Left ventricle myocardium inferior (tissue), 1 donor: ENCODE data around the gene OR4B1. TPM values are rescaled to one million over a fixed set of nuclear protein-coding genes. Genes with fewer than 3 reads are reported as not detected.

Experiments
- DNase-seq: peaks from one replicate; pipeline ENCODE4 v3.0.0-alpha.2; 2020
- H3K27ac ChIP-seq: fragments of 200-600 bp; replicated peaks from 2 replicates; pipeline ENCODE4 v1.8.0; 2021
- H3K27me3 ChIP-seq: fragments of 200-600 bp; 2 replicates; pipeline ENCODE4 v1.8.0; 2021; ENCODE audit warnings: low read depth
- H3K36me3 ChIP-seq: fragments of 200-600 bp; 2 replicates; pipeline ENCODE4 v1.8.0; 2021
- H3K4me1 ChIP-seq: fragments of 200-600 bp; 2 replicates; pipeline ENCODE4 v1.8.0; 2021
- H3K4me3 ChIP-seq: fragments of 200-600 bp; 2 replicates; pipeline ENCODE4 v1.8.0; 2021; ENCODE audit warnings: mild to moderate bottlenecking, moderate library complexity
- H3K9me3 ChIP-seq: fragments of 200-600 bp; replicated peaks from 2 replicates; pipeline ENCODE4 v1.8.0; 2021
- CTCF ChIP-seq: fragments of 200-600 bp; IDR thresholded peaks from 2 replicates; pipeline ENCODE4 v1.8.0; 2021; ENCODE audit warnings: antibody characterized with exemption, mild to moderate bottlenecking, borderline replicate concordance
- intact Hi-C: fragments of 100-400 bp; cut with micrococcal nuclease; formaldehyde crosslinking; loops from one replicate; pipeline ENCODE4 v1.11.0; 2022
- total RNA-seq: library from RNA; stranded (reverse); fragmentation: NEBNext Ultra II Directional; extraction: Animal tissue kit (Norgen Biotek cat#: 25700); gene quantifications from one replicate; pipeline ENCODE4 v1.2.1, GENCODE V29; 2021
- donor health status: DM: no; HTN: yes; CAD: no; lungs with severe emphysema.

The OR4B1 gene
- total RNA-seq, 1 donor from 2014 or later, result not detected

GRCh38 chr11:48263423-48263911 lies 46.9 kb downstream of the OR4B1 start, which contains the start of gene OR4X1:
Gene OR4X1, plus strand, starts transcription at chr11:48263861. Its CDS starts 0 bp downstream, at chr11:48263861.
- Histone ChIP-seq H3K4me3 (no peak within 1 kb of the TSS), H3K9me3 (peaks cover 11% of the 10 kb centered on the region), H3K36me3 (no peaks in the 10 kb centered on the region), H3K4me1 (no peaks in the 10 kb centered on the region), H3K27ac (no peak within 1 kb of the TSS), H3K27me3 (no peaks in the 10 kb centered on the region)
- intact Hi-C loops, result no loop called here
- no peak for TF ChIP-seq CTCF
- no peak for DNase-seq

Other genes starting within 250 kb of the OR4B1 start
- gene PTPRJ, start 236.3 kb upstream of the OR4B1 start, total RNA-seq, result 6.8 TPM
- gene OR4X2, start 28.3 kb downstream of the OR4B1 start, total RNA-seq, result not detected
- not detected for gene OR4X1, start 47.1 kb downstream of the OR4B1 start, total RNA-seq
- not detected for gene OR4S1, start 89.4 kb downstream of the OR4B1 start, total RNA-seq
- gene OR4C3, start 108.1 kb downstream of the OR4B1 start, total RNA-seq, result not detected
- gene OR4C5, start 149.7 kb downstream of the OR4B1 start, total RNA-seq, result not detected